GM12891 (cell line): ENCODE measurements around the gene FPR1.
A peak's percentile ranks its signal among the peaks of the same experiment; 100 is the strongest.

ENCODE experiments used
- DNase-seq: peaks from one replicate; pipeline ENCODE4 v3.0.0; 2011; ENCODE audit warnings: low spot score; ENCODE audit not compliant: insufficient read length
- FAIRE-seq: peaks from 2 replicates; lab custom pipeline; 2011; peaks lifted over from hg19 to GRCh38; lab: Jason Lieb, UNC
- PAX5 ChIP-seq: IDR thresholded peaks from 2 replicates; pipeline ENCODE4 v1.6.1; 2011; ENCODE audit warnings: low read length, moderate library complexity, mild to moderate bottlenecking; ENCODE audit not compliant: insufficient read depth, severe bottlenecking
- POLR2A ChIP-seq: IDR thresholded peaks from 2 replicates; pipeline ENCODE4 v1.6.1; 2011; ENCODE audit warnings: low read depth, low read length, control low read depth
- POLR2AphosphoS5 ChIP-seq: IDR thresholded peaks from 2 replicates; pipeline ENCODE4 v1.6.1; 2011; ENCODE audit warnings: low read depth, low read length, control low read depth
- POU2F2 ChIP-seq: IDR thresholded peaks from 2 replicates; pipeline ENCODE4 v1.6.1; 2011; ENCODE audit warnings: low read depth, mild to moderate bottlenecking, control low read depth, low read length, moderate library complexity
- SPI1 ChIP-seq: IDR thresholded peaks from 2 replicates; pipeline ENCODE4 v1.6.1; 2011; ENCODE audit warnings: low read depth, low read length, control low read depth
- TAF1 ChIP-seq: IDR thresholded peaks from 2 replicates; pipeline ENCODE4 v1.6.1; 2011; ENCODE audit warnings: low read depth, low read length, control low read depth

Gene FPR1

GRCh38 chr19:51710163-51710562 is 41.5 kb downstream of the FPR1 start:
- FAIRE-seq = no peak
- no peak for TF ChIP-seq POLR2A
- no peak for TF ChIP-seq PAX5
- no peak for TF ChIP-seq POU2F2
- TF ChIP-seq SPI1 = no peak
- TF ChIP-seq POLR2AphosphoS5 = no peak
- TF ChIP-seq TAF1 = no peak
- no peak for DNase-seq

GRCh38 chr19:51709575-51709974 is 42.1 kb downstream of the FPR1 start:
- no peak for FAIRE-seq
- no peak for DNase-seq
- no peak for TF ChIP-seq TAF1
- no peak for TF ChIP-seq POU2F2
- no peak for TF ChIP-seq SPI1
- no peak for TF ChIP-seq POLR2AphosphoS5

GRCh38 chr19:51708811-51709210 is 42.9 kb downstream of the FPR1 start:
- DNase-seq = no peak
- TF ChIP-seq POLR2A = no peak
- no peak for TF ChIP-seq PAX5
- no peak for TF ChIP-seq POLR2AphosphoS5
- TF ChIP-seq POU2F2 = no peak
- TF ChIP-seq SPI1 = no peak
- no peak for TF ChIP-seq TAF1
- no peak for FAIRE-seq

GRCh38 chr19:51706885-51707284 is 44.8 kb downstream of the FPR1 start:
- DNase-seq (no peak), FAIRE-seq (no peak)

GRCh38 chr19:51706296-51706695 is 45.4 kb downstream of the FPR1 start:
- DNase-seq (no peak), FAIRE-seq (no peak)
- no peak for TF ChIP-seq SPI1
- TF ChIP-seq PAX5 = no peak
- TF ChIP-seq POU2F2 = no peak
- TF ChIP-seq POLR2A = no peak
- no peak for TF ChIP-seq POLR2AphosphoS5
- no peak for TF ChIP-seq TAF1

More at GRCh38 chr19:51706885-51707284, 44.8 kb downstream of the FPR1 start:
- no peak for TF ChIP-seq POLR2A
- TF ChIP-seq POLR2AphosphoS5 = no peak
- TF ChIP-seq SPI1 = no peak
- no peak for TF ChIP-seq POU2F2
- no peak for TF ChIP-seq PAX5
- no peak for TF ChIP-seq TAF1

GRCh38 chr19:51704626-51705025 is 47.1 kb downstream of the FPR1 start:
- FAIRE-seq = no peak
- no peak for DNase-seq
- TF ChIP-seq SPI1 (no peak), POLR2A (no peak), POLR2AphosphoS5 (no peak), PAX5 (no peak), TAF1 (no peak), POU2F2 (no peak)

GRCh38 chr19:51703575-51704515 is 47.8 kb downstream of the FPR1 start:
- FAIRE-seq = peak; percentile 99
- peak; percentile 98 for DNase-seq
- no peak for TF ChIP-seq SPI1
- peak; percentile 90 for TF ChIP-seq POLR2AphosphoS5
- peak; percentile 92 for TF ChIP-seq POLR2A
- no peak for TF ChIP-seq PAX5
- no peak; the same call in 1 of the 2 replicates for TF ChIP-seq POU2F2
- peak; percentile 71 for TF ChIP-seq TAF1

GRCh38 chr19:51702825-51703574 is 48.7 kb downstream of the FPR1 start:
- no peak for TF ChIP-seq PAX5
- no peak for TF ChIP-seq POLR2A
- no peak for TF ChIP-seq SPI1
- no peak for TF ChIP-seq TAF1
- TF ChIP-seq POLR2AphosphoS5 = no peak
- no peak for TF ChIP-seq POU2F2
- FAIRE-seq (no peak), DNase-seq (no peak)

- TF ChIP-seq PAX5 (no peak), POU2F2 (no peak), POLR2AphosphoS5 (no peak), POLR2A (no peak), TAF1 (no peak), SPI1 (no peak)
- DNase-seq = no peak
- FAIRE-seq = no peak
These were observed 49.4 kb downstream of the FPR1 start for GRCh38 chr19:51702103-51702824.
